GM12878 (cell line): ENCODE measurements around the gene BIN1. TPM values are rescaled to one million over a fixed set of nuclear protein-coding genes. Genes with fewer than 3 reads are reported as not detected.

ENCODE experiments used
- ATAC-seq: fragments of 200-7000 bp; cut with Tn5 transposase; 3 replicates; pipeline ENCODE4 v1.9.1; 2020; ENCODE audit warnings: mild to moderate bottlenecking, moderate library complexity
- BruUV-seq: library from RNA; stranded (reverse); fragments of 400-500 nt; replicated peaks from 2 replicates; lab custom pipeline; 2021; lab: Mats Ljungman, UMichigan
- CTCF ChIA-PET: fragments of 300-600 bp; sonication (Branson Sonifier 250); formaldehyde crosslinking; extraction: SDS; loops from one replicate; lab custom pipeline; 2021; ENCODE audit warnings: inconsistent platforms; lab: Yijun Ruan, JAX
- POLR2A ChIA-PET: fragments of 350-600 bp; formaldehyde crosslinking; extraction: SDS; loops from one replicate; lab custom pipeline; 2021; ENCODE audit warnings: inconsistent platforms; lab: Charles Lee
- RAD21 ChIA-PET: fragments of 300-600 bp; sonication (Branson Sonifier 250); formaldehyde crosslinking; loops from one replicate; lab custom pipeline; 2023; ENCODE audit warnings: antibody characterized with exemption; ENCODE audit not compliant: unreplicated experiment; lab: Charles Lee
- SMC1A ChIA-PET: fragments of 300-600 bp; sonication (Branson Sonifier 250); formaldehyde crosslinking; loops from one replicate; lab custom pipeline; 2023; ENCODE audit not compliant: unreplicated experiment, uncharacterized antibody; lab: Charles Lee
- DNase-seq: peaks from one replicate; pipeline ENCODE4 v3.0.0-alpha.2; 2011; ENCODE audit warnings: low read depth, low spot score
- FAIRE-seq: peaks from 3 replicates; lab custom pipeline; 2011; peaks lifted over from hg19 to GRCh38; lab: Jason Lieb, UNC
- H2AFZ ChIP-seq: 2 replicates; pipeline ENCODE4 v1.6.0; 2011; ENCODE audit warnings: low read depth, low read length, control low read depth; ENCODE audit not compliant: control insufficient read depth
- H3K27ac ChIP-seq: 2 replicates; pipeline ENCODE4 v1.5.1; 2011; ENCODE audit warnings: control low read depth; ENCODE audit not compliant: control insufficient read depth, insufficient read depth
- H3K27me3 ChIP-seq, 2 experiments: replicated peaks in 1 of 2; 2 replicates each; pipeline versions ENCODE4 v1.6.0 to v1.6.1; 2011; ENCODE audit warnings: low read length in 1 of 2; ENCODE audit not compliant: control insufficient read depth in 2 of 2, insufficient read depth in 2 of 2
- H3K36me3 ChIP-seq, 2 experiments: 2 replicates each; pipeline ENCODE4 v1.5.1; 2011; ENCODE audit warnings: low read length in 1 of 2; ENCODE audit not compliant: control insufficient read depth in 2 of 2, insufficient read depth in 2 of 2
- H3K4me1 ChIP-seq: 2 replicates; pipeline ENCODE4 v1.6.1; 2011; ENCODE audit warnings: mild to moderate bottlenecking, low read length, moderate library complexity, mixed read lengths; ENCODE audit not compliant: control insufficient read depth, insufficient read depth
- H3K4me2 ChIP-seq: 2 replicates; pipeline ENCODE4 v1.6.0; 2011; ENCODE audit warnings: control low read depth; ENCODE audit not compliant: control insufficient read depth, insufficient read depth
- H3K4me3 ChIP-seq: fragments of 200-600 bp; sonication (generic); 2 replicates; pipeline ENCODE4 v1.5.1; 2016
- H3K79me2 ChIP-seq: 2 replicates; pipeline ENCODE4 v1.6.0; 2011; ENCODE audit warnings: low read length; ENCODE audit not compliant: control insufficient read depth, insufficient read depth
- H3K9ac ChIP-seq: 2 replicates; pipeline ENCODE4 v1.8.0; 2011; ENCODE audit warnings: low read length, control low read depth, mixed read lengths; ENCODE audit not compliant: control insufficient read depth, insufficient read depth
- H3K9me3 ChIP-seq: replicated peaks from 3 replicates; pipeline ENCODE4 v1.5.1; 2011; ENCODE audit warnings: mild to moderate bottlenecking, low read length; ENCODE audit not compliant: control insufficient read depth, insufficient read depth
- H4K20me1 ChIP-seq: 2 replicates; pipeline ENCODE4 v1.6.0; 2011; ENCODE audit not compliant: control insufficient read depth, insufficient read depth
- CBFB ChIP-seq: IDR thresholded peaks from 2 replicates; pipeline ENCODE4 v1.6.1; 2016; ENCODE audit warnings: antibody characterized with exemption, low read depth
- EP300 ChIP-seq, 2 experiments: fragments of 150-350 bp in 1 of 2; IDR thresholded peaks; 2 replicates each; pipeline ENCODE4 v1.6.1; 2011 to 2012; ENCODE audit warnings: low read depth in 2 of 2, low read length in 2 of 2, borderline replicate concordance in 1 of 2, improper control_type of control experiment in 1 of 2, inconsistent platforms in 1 of 2; ENCODE audit not compliant: control insufficient read depth in 1 of 2
- HDGF ChIP-seq: fragments of 450-650 bp; IDR thresholded peaks from 2 replicates; pipeline ENCODE4 v1.6.1; 2016; ENCODE audit warnings: antibody characterized with exemption
- MYC ChIP-seq: IDR thresholded peaks from 2 replicates; pipeline ENCODE4 v1.6.1; 2011; ENCODE audit warnings: mild to moderate bottlenecking, low read length, moderate library complexity, inconsistent platforms; ENCODE audit not compliant: insufficient read depth, insufficient replicate concordance, insufficient read length, severe bottlenecking
- RAD21 ChIP-seq: IDR thresholded peaks from 2 replicates; pipeline ENCODE4 v1.6.1; 2011; ENCODE audit warnings: mild to moderate bottlenecking, low read depth, low read length, moderate library complexity; ENCODE audit not compliant: insufficient read depth
- SREBF1 ChIP-seq: IDR thresholded peaks from 2 replicates; pipeline ENCODE4 v1.6.1; 2012; ENCODE audit warnings: mild to moderate bottlenecking, low read length
- SRF ChIP-seq, 2 experiments: IDR thresholded peaks; 2 replicates each; pipeline ENCODE4 v1.6.1; 2011; ENCODE audit warnings: low read depth in 2 of 2, low read length in 2 of 2, mild to moderate bottlenecking in 1 of 2, moderate library complexity in 1 of 2
- ZNF217 ChIP-seq: fragments of 450-650 bp; IDR thresholded peaks from 2 replicates; pipeline ENCODE4 v1.6.1; 2017; ENCODE audit warnings: antibody characterized with exemption, mild to moderate bottlenecking
- ZNF622 ChIP-seq: fragments of 450-650 bp; IDR thresholded peaks from 2 replicates; pipeline ENCODE4 v1.6.1; 2017; ENCODE audit warnings: mild to moderate bottlenecking, inconsistent platforms
- WGBS: methylation state at CpG from one replicate; pipeline ENCODE4 v1.1.6; 2016; ENCODE audit warnings: low lambda C conversion rate; ENCODE audit not compliant: insufficient replicate concordance, insufficient coverage; ENCODE audit errors: missing lambda C conversion rate; 5-methylcytosine and 5-hydroxymethylcytosine counted together
- in situ Hi-C: fragments of 300-500 bp; cut with MboI; formaldehyde crosslinking; loops from 9 replicates; pipeline ENCODE4 v1.14.3; 2018; ENCODE audit warnings: mixed read lengths
- intact Hi-C: fragments of 100-400 bp; cut with micrococcal nuclease; formaldehyde crosslinking; loops from one replicate; pipeline ENCODE4 v1.14.2; 2022; ENCODE audit not compliant: unreplicated experiment
- polyA plus RNA-seq, 11 experiments: library from polyadenylated mRNA; depleted of rRNA in 4 of 11; unstranded in 6 of 11; stranded (reverse) in 5 of 11; fragments of >200 nt; fragmentation: Nextera tagmentation in 4 of 11; fragmentation: Illumina TruSeq in 1 of 11; extraction: Ambion mirVana in 4 of 11; extraction: Trizol in 1 of 11; gene quantifications; 1 replicate in 1 of 11; 2 replicates in 10 of 11; pipeline versions ENCODE4 v1.2.1 to v1.2.3, GENCODE V29; 2011 to 2016; ENCODE audit warnings: inconsistent platforms in 2 of 11, missing spikeins in 2 of 11, low read depth in 1 of 11
- total RNA-seq, 4 experiments: library from RNA; depleted of rRNA in 3 of 4; stranded (reverse); fragments of >200 nt in 3 of 4; fragmentation: Illumina TruSeq in 1 of 4; extraction: Trizol in 1 of 4; gene quantifications; 2 replicates each; pipeline versions ENCODE4 v1.2.1 to v1.2.3, GENCODE V29; 2013 to 2021

Gene BIN1
- total and polyA plus RNA-seq, 10 of the 15 experiments (the other 5 are each of a cell fraction or from before 2014, with no cell fraction given): 0.32 to 21.3 (median 11.2) TPM

DNA sequence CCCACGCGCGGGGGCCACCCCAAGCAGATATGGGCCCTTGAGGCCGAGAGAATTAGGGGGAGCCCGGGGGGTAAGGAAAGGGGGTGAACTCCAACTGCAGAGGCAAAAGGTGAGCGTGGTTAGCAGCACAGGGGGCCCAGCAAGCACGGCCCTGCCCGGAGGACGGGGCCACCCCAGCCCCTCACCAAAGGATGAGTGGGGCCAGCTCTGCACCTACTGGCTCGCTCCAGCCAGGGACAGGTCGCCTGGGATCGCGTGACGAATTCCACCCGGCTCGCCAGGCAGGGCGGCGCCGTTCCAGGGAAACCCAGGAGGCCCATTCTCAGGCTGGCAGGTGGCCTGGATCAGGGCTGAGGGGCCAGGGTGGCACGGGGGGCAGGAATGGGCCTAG, 38.6 kb downstream of the BIN1 start:
- SMC1A ChIA-PET: interaction anchor here (0.8 to 2.2 kb wide), 14 partner anchors 9 to 411 kb away, joined by 3 to 14 read pairs (median 4); partner anchors contain the start of gene BIN1
- POLR2A ChIA-PET: no interaction called here
- no peak overlapping the region for H3K4me2 ChIP-seq
- no peaks in the 10 kb centered on the region; a peak in 1 of 4 replicates for H3K36me3 ChIP-seq
- RAD21 ChIA-PET: interaction anchor here (0.6 to 2.6 kb wide), 13 partner anchors 10 to 411 kb away, joined by 3 to 22 read pairs (median 5); partner anchors contain the start of gene BIN1
- H3K9me3 ChIP-seq: no peaks in the 10 kb centered on the region
- TF ChIP-seq CBFB (no peak), EP300 (IDR thresholded peaks at IDR 0.05; ENCODE audit: borderline replicate concordance in 1 of 2, control insufficient read depth in 1 of 2, low read depth in 2 of 2, low read length in 2 of 2) (no peak), MYC (no peak), ZNF622 (no peak), SREBF1 (no peak), SRF (IDR thresholded peaks at IDR 0.05; ENCODE audit: low read depth in 2 of 2, low read length in 2 of 2) (0 out of 4 replicates have a peak, but pooled peaks of 1 of the 2 experiments have one; percentile 2), ZNF217 (no peak), HDGF (0 out of 2 replicates have a peak, but pooled peaks have one; percentile 14), RAD21 (no peak)
- no peak overlapping the region for H3K4me3 ChIP-seq
- CTCF ChIA-PET: interaction anchor here (0.7 to 4.1 kb wide), 21 partner anchors 8 to 411 kb away, joined by 3 to 35 read pairs (median 5); partner anchors contain the start of gene ERCC3
- H3K9ac ChIP-seq: no peak overlapping the region
- H3K4me1 ChIP-seq: peaks cover 11% of the 10 kb centered on the region
- DNase-seq (no peak), ATAC-seq (no peak), FAIRE-seq (no peak)
- in situ Hi-C loops (no loop called here), intact Hi-C loops (loop anchor here (5.0 kb wide), 2 partner anchors 89 to 104 kb away; no protein-coding TSS in a partner anchor)
- H4K20me1 ChIP-seq: no peaks in the 10 kb centered on the region
- no peak overlapping the region for H3K27ac ChIP-seq
- BruUV-seq: no TSS peak
- WGBS: 92% methylated on average over 19 of the region's 20 CpGs
- H2AFZ ChIP-seq: no peak overlapping the region
- H3K79me2 ChIP-seq: no peaks in the 10 kb centered on the region
- no peaks in the 10 kb centered on the region for H3K27me3 ChIP-seq
